Mucosa of rectum (tissue), 2 donors: ENCODE measurements around the gene KRT32.

Experiments
- H3K27ac ChIP-seq, 2 donors: one replicate each; pipeline ENCODE4 v1.7.0; 2013; ENCODE audit warnings: inconsistent platforms in 2 of 2, low read depth in 2 of 2, low read length in 2 of 2
- H3K27me3 ChIP-seq, 2 donors: one replicate each; pipeline ENCODE4 v1.7.0; 2013; ENCODE audit warnings: low read length in 2 of 2; ENCODE audit not compliant: control insufficient read depth in 2 of 2, insufficient read depth in 2 of 2
- H3K36me3 ChIP-seq, 2 donors: one replicate each; pipeline ENCODE4 v1.7.0; 2013; ENCODE audit warnings: low read length in 2 of 2; ENCODE audit not compliant: control insufficient read depth in 2 of 2, insufficient read depth in 2 of 2
- H3K4me1 ChIP-seq, 2 donors: one replicate each; pipeline ENCODE4 v1.7.0; 2013; ENCODE audit warnings: low read length in 2 of 2, mild to moderate bottlenecking in 1 of 2; ENCODE audit not compliant: control insufficient read depth in 2 of 2, insufficient read depth in 2 of 2
- H3K4me3 ChIP-seq, 2 donors: one replicate each; pipeline ENCODE4 v1.7.0; 2013; ENCODE audit warnings: low read length in 2 of 2
- H3K9ac ChIP-seq, 2 donors: one replicate each; pipeline ENCODE4 v1.7.0; 2013; ENCODE audit warnings: low read length in 2 of 2, low read depth in 1 of 2, mild to moderate bottlenecking in 1 of 2
- H3K9me3 ChIP-seq, 2 donors: one replicate each; pipeline ENCODE4 v1.7.0; 2013; ENCODE audit warnings: low read length in 2 of 2; ENCODE audit not compliant: control insufficient read depth in 2 of 2
- donor health status: healthy.
- donor health status: Normal muscosa, but diverticular disease.

Gene KRT32

GRCh38 chr17:41418116-41418860 lies 48.9 kb downstream of the KRT32 start:
- no peaks in the 10 kb centered on the region for H3K9me3 ChIP-seq
- no peaks in the 10 kb centered on the region for H3K36me3 ChIP-seq
- no peaks in the 10 kb centered on the region for H3K4me1 ChIP-seq
- H3K27me3 ChIP-seq = no peaks in the 10 kb centered on the region
- no peak overlapping the region for H3K4me3 ChIP-seq
- H3K9ac ChIP-seq = no peak overlapping the region
- H3K27ac ChIP-seq = no peak overlapping the region

GRCh38 chr17:41417576-41418015 lies 49.6 kb downstream of the KRT32 start:
- H3K9me3 ChIP-seq = no peaks in the 10 kb centered on the region
- H3K4me3 ChIP-seq = no peak overlapping the region
- no peaks in the 10 kb centered on the region for H3K4me1 ChIP-seq
- H3K27ac ChIP-seq = no peak overlapping the region
- no peaks in the 10 kb centered on the region for H3K36me3 ChIP-seq
- H3K27me3 ChIP-seq = no peaks in the 10 kb centered on the region
- H3K9ac ChIP-seq = no peak overlapping the region

- no peaks in the 10 kb centered on the region for H3K36me3 ChIP-seq
- H3K4me3 ChIP-seq = no peak overlapping the region
- H3K27ac ChIP-seq = no peak overlapping the region
- no peaks in the 10 kb centered on the region for H3K4me1 ChIP-seq
- no peaks in the 10 kb centered on the region for H3K9me3 ChIP-seq
- no peak overlapping the region for H3K9ac ChIP-seq
- no peaks in the 10 kb centered on the region for H3K27me3 ChIP-seq
These were observed 50.1 kb downstream of the KRT32 start for GRCh38 chr17:41417127-41417526.

- no peak overlapping the region for H3K9ac ChIP-seq
- H3K27ac ChIP-seq = no peak overlapping the region
- no peaks in the 10 kb centered on the region for H3K4me1 ChIP-seq
- no peaks in the 10 kb centered on the region for H3K36me3 ChIP-seq
- H3K27me3 ChIP-seq = no peaks in the 10 kb centered on the region
- no peak overlapping the region for H3K4me3 ChIP-seq
- H3K9me3 ChIP-seq = no peaks in the 10 kb centered on the region
These were observed 50.7 kb downstream of the KRT32 start for GRCh38 chr17:41416479-41416878.

GRCh38 chr17:41415833-41416335 lies 51.3 kb downstream of the KRT32 start:
- Histone ChIP-seq H3K27me3 (no peaks in the 10 kb centered on the region), H3K4me1 (no peaks in the 10 kb centered on the region), H3K4me3 (no peak overlapping the region), H3K27ac (no peak overlapping the region), H3K36me3 (no peaks in the 10 kb centered on the region), H3K9me3 (no peaks in the 10 kb centered on the region), H3K9ac (no peak overlapping the region)

GRCh38 chr17:41415411-41415810 lies 51.8 kb downstream of the KRT32 start:
- no peaks in the 10 kb centered on the region for H3K4me1 ChIP-seq
- no peaks in the 10 kb centered on the region for H3K9me3 ChIP-seq
- H3K36me3 ChIP-seq = no peaks in the 10 kb centered on the region
- no peak overlapping the region for H3K27ac ChIP-seq
- no peak overlapping the region for H3K9ac ChIP-seq
- H3K4me3 ChIP-seq = no peak overlapping the region
- no peaks in the 10 kb centered on the region for H3K27me3 ChIP-seq

GRCh38 chr17:41413982-41414381 lies 53.2 kb downstream of the KRT32 start:
- no peak overlapping the region for H3K4me3 ChIP-seq
- no peaks in the 10 kb centered on the region for H3K9me3 ChIP-seq
- no peaks in the 10 kb centered on the region for H3K27me3 ChIP-seq
- no peaks in the 10 kb centered on the region for H3K36me3 ChIP-seq
- no peaks in the 10 kb centered on the region for H3K4me1 ChIP-seq
- H3K9ac ChIP-seq = no peak overlapping the region
- no peak overlapping the region for H3K27ac ChIP-seq

- peaks cover 0 to 4% of the 10 kb centered on the region in 2 donors for H3K27me3 ChIP-seq
- H3K36me3 ChIP-seq = no peaks in the 10 kb centered on the region
- no peak overlapping the region for H3K9ac ChIP-seq
- no peak overlapping the region for H3K4me3 ChIP-seq
- no peaks in the 10 kb centered on the region for H3K4me1 ChIP-seq
- H3K9me3 ChIP-seq = no peaks in the 10 kb centered on the region
- H3K27ac ChIP-seq = no peak overlapping the region
These were observed 53.7 kb downstream of the KRT32 start for GRCh38 chr17:41413353-41413957.

- Histone ChIP-seq H3K27ac (no peak overlapping the region), H3K4me1 (no peaks in the 10 kb centered on the region), H3K27me3 (peaks cover 0 to 4% of the 10 kb centered on the region in 2 donors), H3K4me3 (no peak overlapping the region), H3K36me3 (no peaks in the 10 kb centered on the region), H3K9ac (no peak overlapping the region), H3K9me3 (no peaks in the 10 kb centered on the region)
These were observed 55.9 kb downstream of the KRT32 start for GRCh38 chr17:41411072-41411840.
